Progenitor cell of endocrine pancreas (in vitro differentiated cells): ENCODE results near the gene PRDX4. TPM values are rescaled to one million over a fixed set of nuclear protein-coding genes. Genes with fewer than 3 reads are reported as not detected.
A peak's percentile ranks its signal among the peaks of the same experiment; 100 is the strongest.
"Not testable (repeated sequence)": the region's sequence is repeated elsewhere in the genome, so short reads cannot be mapped to it uniquely, and the experiment has no call there.

ENCODE experiments used
- DNase-seq: peaks from one replicate; pipeline ENCODE4 v3.0.0; 2021; ENCODE audit warnings: low spot score; ENCODE audit not compliant: unreplicated experiment
- H3K27ac Mint-ChIP-seq: 2 replicates; pipeline ENCODE4 v1.8.0; 2021; ENCODE audit warnings: mild to moderate bottlenecking, moderate library complexity, mixed read lengths
- H3K27me3 Mint-ChIP-seq: 2 replicates; pipeline ENCODE4 v1.8.0; 2021; ENCODE audit warnings: mixed read lengths
- H3K36me3 Mint-ChIP-seq: 2 replicates; pipeline ENCODE4 v1.8.0; 2022; ENCODE audit warnings: mixed read lengths; ENCODE audit not compliant: insufficient read depth
- H3K4me1 Mint-ChIP-seq: 2 replicates; pipeline ENCODE4 v1.8.0; 2021; ENCODE audit warnings: low read depth, mixed read lengths
- H3K4me3 Mint-ChIP-seq: 2 replicates; pipeline ENCODE4 v1.8.0; 2021; ENCODE audit warnings: low read depth, mild to moderate bottlenecking, moderate library complexity, mixed read lengths
- H3K9me3 Mint-ChIP-seq: 2 replicates; pipeline ENCODE4 v1.8.0; 2021; ENCODE audit warnings: low read depth, mixed read lengths
- CTCF ChIP-seq: fragments of 200-600 bp; sonication (generic); IDR thresholded peaks from one replicate; pipeline ENCODE4 v1.5.0; 2021; ENCODE audit warnings: antibody characterized with exemption, mild to moderate bottlenecking; ENCODE audit not compliant: unreplicated experiment
- total RNA-seq: library from RNA; stranded (reverse); gene quantifications from 2 replicates; pipeline ENCODE4 v1.2.1, GENCODE V29; 2021

Gene PRDX4
- total RNA-seq, 1 donor from 2014 or later, result 133 TPM

- no peak for TF ChIP-seq CTCF
- peaks cover 15% of the 10 kb centered on the region for H3K4me1 Mint-ChIP-seq
- no peak for DNase-seq
- H3K27ac Mint-ChIP-seq, result no peak overlapping the region
- no peaks in the 10 kb centered on the region for H3K9me3 Mint-ChIP-seq
- H3K27me3 Mint-ChIP-seq, result no peaks in the 10 kb centered on the region
- H3K36me3 Mint-ChIP-seq, result peaks cover 13% of the 10 kb centered on the region
- H3K4me3 Mint-ChIP-seq, result no peak overlapping the region
Measured at GRCh38 chrX:23670528-23670927, 3.2 kb downstream of the PRDX4 start.

DNA sequence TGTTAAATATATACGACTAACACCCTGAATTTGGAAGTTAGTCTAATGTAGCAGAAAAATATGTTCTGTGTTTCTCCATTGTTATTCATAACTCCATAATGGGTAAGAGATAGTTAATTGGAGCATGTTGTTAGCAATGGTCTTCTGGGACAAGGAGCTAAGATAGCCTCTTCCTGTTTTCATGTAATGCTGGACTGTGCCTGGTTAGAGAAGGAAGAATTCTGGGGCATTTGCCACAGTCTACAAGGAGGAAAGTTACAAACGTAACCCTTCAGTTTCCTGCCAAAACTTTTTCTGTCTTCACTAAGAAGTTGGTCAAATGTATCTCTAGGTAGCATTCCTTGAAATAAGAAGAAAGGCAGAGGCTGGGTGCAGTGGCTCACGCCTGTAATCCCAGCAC is 5.8 kb downstream of the PRDX4 start:
- H3K4me1 Mint-ChIP-seq, result peaks cover 6% of the 10 kb centered on the region
- no peaks in the 10 kb centered on the region for H3K27me3 Mint-ChIP-seq
- no peaks in the 10 kb centered on the region for H3K9me3 Mint-ChIP-seq
- H3K27ac Mint-ChIP-seq, result no peak overlapping the region
- DNase-seq, result no peak
- H3K4me3 Mint-ChIP-seq, result no peak overlapping the region
- TF ChIP-seq CTCF, result no peak
- peaks cover 20% of the 10 kb centered on the region for H3K36me3 Mint-ChIP-seq

GRCh38 chrX:23676486-23676885 is 9.2 kb downstream of the PRDX4 start:
- H3K27ac Mint-ChIP-seq, H3K27me3 Mint-ChIP-seq, DNase-seq, H3K4me3 Mint-ChIP-seq, H3K4me1 Mint-ChIP-seq, H3K9me3 Mint-ChIP-seq: not testable (repeated sequence)
- H3K36me3 Mint-ChIP-seq, result peaks cover 22% of the 10 kb centered on the region

DNA sequence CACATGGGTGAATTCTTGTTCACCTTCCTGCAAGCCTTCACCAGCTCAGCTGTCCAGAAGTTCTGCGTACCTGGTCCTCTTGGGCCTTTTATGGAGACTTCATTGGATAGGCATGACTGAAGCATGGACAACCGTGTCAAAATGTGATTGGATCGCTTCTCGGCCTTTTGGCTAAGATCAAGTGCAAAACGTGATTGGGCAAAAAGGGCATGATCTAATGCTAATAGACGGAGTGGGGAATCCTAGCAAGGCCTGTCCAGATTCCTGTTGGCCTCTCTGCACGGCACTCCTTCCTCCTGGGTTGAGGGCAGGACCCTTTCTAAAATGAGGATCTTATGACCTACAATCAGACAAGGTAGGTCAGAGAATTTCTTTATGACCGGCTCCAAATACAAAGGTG is 24.9 kb downstream of the PRDX4 start:
- Mint-ChIP-seq H3K4me1 (no peaks in the 10 kb centered on the region), H3K9me3 (no peaks in the 10 kb centered on the region), H3K27ac (no peak overlapping the region), H3K4me3 (no peak overlapping the region), H3K27me3 (no peaks in the 10 kb centered on the region), H3K36me3 (no peaks in the 10 kb centered on the region)
- DNase-seq, result no peak
- TF ChIP-seq CTCF, result no peak

GRCh38 chrX:23694606-23695005 is 27.3 kb downstream of the PRDX4 start:
- DNase-seq, result peak; percentile 13
- Mint-ChIP-seq H3K36me3 (no peaks in the 10 kb centered on the region), H3K27ac (no peak overlapping the region), H3K9me3 (no peaks in the 10 kb centered on the region), H3K4me3 (no peak overlapping the region), H3K4me1 (no peaks in the 10 kb centered on the region), H3K27me3 (no peaks in the 10 kb centered on the region)
- TF ChIP-seq CTCF, result peak; percentile 73

GRCh38 chrX:23699636-23700194 is 32.4 kb downstream of the PRDX4 start:
- no peak for TF ChIP-seq CTCF
- no peaks in the 10 kb centered on the region for H3K27me3 Mint-ChIP-seq
- H3K9me3 Mint-ChIP-seq, result no peaks in the 10 kb centered on the region
- H3K4me3 Mint-ChIP-seq, result no peak overlapping the region
- no peak for DNase-seq
- peaks cover 10% of the 10 kb centered on the region for H3K36me3 Mint-ChIP-seq
- no peaks in the 10 kb centered on the region for H3K4me1 Mint-ChIP-seq
- peak overlapping the region; percentile 71 for H3K27ac Mint-ChIP-seq
